Osteoblast (primary cell): ENCODE measurements around the gene EPB41L1. TPM values are rescaled to one million over a fixed set of nuclear protein-coding genes. Genes with fewer than 3 reads are reported as not detected.
A peak's percentile ranks its signal among the peaks of the same experiment; 100 is the strongest.

Experiments
- DNase-seq: peaks from one replicate; pipeline ENCODE4 v3.0.0; 2011; ENCODE audit warnings: low spot score, mixed read lengths; ENCODE audit not compliant: insufficient read length; ENCODE audit errors: missing footprints
- H2AFZ ChIP-seq: 2 replicates; pipeline ENCODE4 v1.6.0; 2011; ENCODE audit warnings: mild to moderate bottlenecking, low read length
- H3K27ac ChIP-seq: 2 replicates; pipeline ENCODE4 v1.5.1; 2011; ENCODE audit warnings: mild to moderate bottlenecking, low read depth, low read length, moderate library complexity
- H3K27me3 ChIP-seq: 2 replicates; pipeline ENCODE4 v1.6.0; 2012; ENCODE audit warnings: mild to moderate bottlenecking, control low read depth, inconsistent platforms, low read length, moderate library complexity; ENCODE audit not compliant: insufficient read depth
- H3K36me3 ChIP-seq: 2 replicates; pipeline ENCODE4 v1.5.1; 2011; ENCODE audit warnings: mild to moderate bottlenecking, low read length, control low read depth, moderate library complexity; ENCODE audit not compliant: insufficient read depth
- H3K4me1 ChIP-seq: 2 replicates; pipeline ENCODE4 v1.5.1; 2011; ENCODE audit warnings: mild to moderate bottlenecking, low read length, control low read depth, moderate library complexity; ENCODE audit not compliant: insufficient read depth
- H3K4me2 ChIP-seq: 2 replicates; pipeline ENCODE4 v1.6.0; 2011; ENCODE audit warnings: mild to moderate bottlenecking, low read length; ENCODE audit not compliant: insufficient read depth
- H3K4me3 ChIP-seq: fragments of 200-600 bp; sonication (generic); 3 replicates; pipeline ENCODE4 v1.5.1; 2012; ENCODE audit warnings: mild to moderate bottlenecking, low read length, inconsistent platforms; ENCODE audit not compliant: insufficient read depth
- H3K79me2 ChIP-seq: 2 replicates; pipeline ENCODE4 v1.6.0; 2012; ENCODE audit warnings: mild to moderate bottlenecking, low read length, control low read depth, inconsistent platforms; ENCODE audit not compliant: insufficient read depth
- H3K9me3 ChIP-seq: 2 replicates; pipeline ENCODE4 v1.5.1; 2011; ENCODE audit warnings: low read depth, low read length, control low read depth
- H4K20me1 ChIP-seq: 2 replicates; pipeline ENCODE4 v1.6.0; 2012; ENCODE audit warnings: mild to moderate bottlenecking, low read length, control low read depth; ENCODE audit not compliant: insufficient read depth
- total RNA-seq: library from RNA; depleted of rRNA; stranded (reverse); fragments of >200 nt; gene quantifications from 2 replicates; pipeline ENCODE4 v1.2.3, GENCODE V29; 2012
- TF ChIP-seq, protein P1 (sequence below): IDR thresholded peaks from 2 replicates; pipeline ENCODE4 v1.5.1; 2011; ENCODE audit warnings: mild to moderate bottlenecking, low read depth, low read length, moderate library complexity; ENCODE audit errors: extremely low read depth

EPB41L1 gene
- total RNA-seq, 1 donor = 26.8 TPM

DNA sequence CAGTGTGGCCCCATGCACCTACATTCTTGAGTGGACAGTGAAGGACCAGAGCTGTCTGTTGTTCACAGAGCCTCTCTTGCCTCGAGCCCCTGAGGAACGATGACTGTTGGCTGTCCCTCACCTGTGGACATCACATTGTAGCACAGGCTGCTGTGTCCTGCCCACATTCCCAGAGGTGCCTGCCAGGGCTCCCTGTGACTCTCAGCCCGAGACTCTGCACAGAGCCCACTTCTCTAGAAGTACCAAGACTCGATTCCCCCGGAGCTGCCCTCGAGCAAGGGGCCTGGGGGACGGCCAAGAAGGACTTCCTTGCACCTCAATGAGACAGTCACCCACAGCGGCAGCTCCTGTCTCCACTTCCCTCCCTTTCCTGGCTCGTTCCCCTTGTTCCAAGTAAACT, 123.0 kb downstream of the EPB41L1 start:
- Histone ChIP-seq H3K9me3 (no peaks in the 10 kb centered on the region), H2AFZ (no peak overlapping the region), H3K27ac (no peak overlapping the region), H3K27me3 (peaks cover 41% of the 10 kb centered on the region), H3K36me3 (no peaks in the 10 kb centered on the region), H3K79me2 (no peaks in the 10 kb centered on the region), H4K20me1 (no peaks in the 10 kb centered on the region), H3K4me2 (no peak overlapping the region), H3K4me3 (no peak overlapping the region), H3K4me1 (no peaks in the 10 kb centered on the region)
- TF ChIP-seq, protein P1, sequence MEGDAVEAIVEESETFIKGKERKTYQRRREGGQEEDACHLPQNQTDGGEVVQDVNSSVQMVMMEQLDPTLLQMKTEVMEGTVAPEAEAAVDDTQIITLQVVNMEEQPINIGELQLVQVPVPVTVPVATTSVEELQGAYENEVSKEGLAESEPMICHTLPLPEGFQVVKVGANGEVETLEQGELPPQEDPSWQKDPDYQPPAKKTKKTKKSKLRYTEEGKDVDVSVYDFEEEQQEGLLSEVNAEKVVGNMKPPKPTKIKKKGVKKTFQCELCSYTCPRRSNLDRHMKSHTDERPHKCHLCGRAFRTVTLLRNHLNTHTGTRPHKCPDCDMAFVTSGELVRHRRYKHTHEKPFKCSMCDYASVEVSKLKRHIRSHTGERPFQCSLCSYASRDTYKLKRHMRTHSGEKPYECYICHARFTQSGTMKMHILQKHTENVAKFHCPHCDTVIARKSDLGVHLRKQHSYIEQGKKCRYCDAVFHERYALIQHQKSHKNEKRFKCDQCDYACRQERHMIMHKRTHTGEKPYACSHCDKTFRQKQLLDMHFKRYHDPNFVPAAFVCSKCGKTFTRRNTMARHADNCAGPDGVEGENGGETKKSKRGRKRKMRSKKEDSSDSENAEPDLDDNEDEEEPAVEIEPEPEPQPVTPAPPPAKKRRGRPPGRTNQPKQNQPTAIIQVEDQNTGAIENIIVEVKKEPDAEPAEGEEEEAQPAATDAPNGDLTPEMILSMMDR = no peak
- peak; percentile 60 for DNase-seq

DNA sequence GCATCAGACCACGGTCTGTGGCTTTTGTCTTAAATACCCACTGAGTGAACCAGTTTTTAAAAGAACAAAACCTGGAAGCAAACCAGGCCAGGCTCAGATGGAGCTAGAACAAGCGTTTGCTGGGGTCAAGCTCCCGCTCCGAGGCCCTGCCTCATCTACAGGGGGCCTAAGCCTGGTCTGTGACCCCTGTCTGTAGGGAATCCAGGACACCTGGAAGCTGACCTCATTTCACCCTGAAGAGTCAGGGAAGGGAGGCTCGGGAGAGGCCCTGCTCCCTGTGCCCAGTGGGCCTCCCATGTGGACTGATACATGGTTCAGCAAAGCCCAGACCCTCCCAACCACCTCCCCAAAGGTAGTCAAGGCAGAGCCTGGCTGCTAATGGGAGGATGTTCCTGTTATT, 124.8 kb downstream of the EPB41L1 start:
- no peak overlapping the region for H3K4me3 ChIP-seq
- no peak overlapping the region for H3K4me2 ChIP-seq
- peak; percentile 32 for DNase-seq
- TF ChIP-seq, protein P1 = no peak
- H3K27me3 ChIP-seq = peaks cover 42% of the 10 kb centered on the region
- no peak overlapping the region for H2AFZ ChIP-seq
- H3K79me2 ChIP-seq = no peaks in the 10 kb centered on the region
- H3K27ac ChIP-seq = no peak overlapping the region
- no peaks in the 10 kb centered on the region for H3K36me3 ChIP-seq
- no peaks in the 10 kb centered on the region for H3K4me1 ChIP-seq
- H4K20me1 ChIP-seq = no peaks in the 10 kb centered on the region
- H3K9me3 ChIP-seq = no peaks in the 10 kb centered on the region

DNA sequence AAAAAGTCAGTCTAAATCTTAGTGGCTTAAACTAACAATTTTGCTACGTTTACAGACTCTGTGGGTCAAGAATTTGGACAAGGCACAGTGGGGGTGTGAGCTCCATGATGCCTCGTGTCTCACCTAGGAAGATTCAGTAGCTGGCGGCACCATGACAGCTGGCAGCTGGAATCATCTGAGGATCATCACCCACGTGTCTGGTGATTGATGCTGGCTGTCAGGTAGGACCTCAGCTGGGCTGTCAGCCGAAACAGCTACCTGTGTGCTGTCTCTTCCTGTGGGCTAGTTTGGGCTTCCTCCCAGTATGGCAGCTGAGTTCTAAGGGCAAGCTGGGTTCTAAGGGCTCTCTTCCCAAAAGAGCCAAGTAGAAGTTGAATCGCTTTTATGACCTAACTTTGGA, 125.2 kb downstream of the EPB41L1 start:
- Histone ChIP-seq H3K4me2 (no peak overlapping the region), H3K4me3 (no peak overlapping the region), H3K27ac (no peak overlapping the region), H4K20me1 (no peaks in the 10 kb centered on the region), H3K27me3 (peaks cover 42% of the 10 kb centered on the region), H3K4me1 (no peaks in the 10 kb centered on the region), H2AFZ (no peak overlapping the region), H3K79me2 (no peaks in the 10 kb centered on the region), H3K9me3 (no peaks in the 10 kb centered on the region), H3K36me3 (no peaks in the 10 kb centered on the region)
- TF ChIP-seq, protein P1 = no peak
- DNase-seq = no peak

DNA sequence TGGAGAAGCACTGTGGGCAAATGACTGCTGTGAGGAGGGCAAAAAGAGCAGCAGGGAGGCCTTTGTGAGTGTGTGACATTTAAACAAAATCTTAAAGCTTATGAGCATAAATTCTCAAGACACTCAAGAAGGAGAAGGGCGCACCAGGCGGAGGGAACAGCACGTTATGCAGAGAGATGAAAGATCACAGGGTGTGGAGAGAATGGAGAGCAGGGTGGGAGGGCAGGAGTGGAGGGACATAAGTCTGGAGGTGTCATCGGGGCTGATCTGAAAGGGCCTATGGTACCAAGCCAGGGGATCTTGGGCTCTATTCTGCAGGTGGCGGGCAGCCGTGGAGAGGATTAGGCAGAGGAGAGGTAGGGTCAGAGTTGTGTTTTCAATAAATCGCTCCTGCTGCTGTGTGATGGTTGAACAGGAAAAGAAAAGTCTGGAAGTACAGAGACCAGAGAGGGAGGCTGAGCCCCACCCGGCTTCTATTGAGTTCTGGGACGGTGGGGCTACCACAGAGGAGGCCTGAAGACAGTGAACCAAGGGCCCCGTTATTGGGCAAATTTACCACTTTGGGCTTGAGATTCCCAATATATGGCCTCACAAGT, 127.3 kb downstream of the EPB41L1 start:
- Histone ChIP-seq H3K4me1 (no peaks in the 10 kb centered on the region), H3K27me3 (peaks cover 40% of the 10 kb centered on the region), H3K4me2 (no peak overlapping the region), H3K79me2 (no peaks in the 10 kb centered on the region), H3K4me3 (no peak overlapping the region), H2AFZ (no peak overlapping the region), H3K9me3 (no peaks in the 10 kb centered on the region), H3K36me3 (no peaks in the 10 kb centered on the region), H4K20me1 (no peaks in the 10 kb centered on the region), H3K27ac (no peak overlapping the region)
- DNase-seq = no peak
- TF ChIP-seq, protein P1 = no peak

Other genes starting within 250 kb of the EPB41L1 start
- 69.8 and 74.6 TPM in 2 replicates for gene SCAND1, start 200.2 kb upstream of the EPB41L1 start, total RNA-seq
- gene CNBD2, start 186.2 kb upstream of the EPB41L1 start, total RNA-seq = 0.72 and 2.1 TPM in 2 replicates
- gene AAR2, start 81.7 kb downstream of the EPB41L1 start, total RNA-seq = 28.3 and 29.0 TPM in 2 replicates
- gene DLGAP4, start 151.6 kb downstream of the EPB41L1 start, total RNA-seq = 17.4 and 18.1 TPM in 2 replicates